Endothelial cell of umbilical vein (primary cell): ENCODE data around the gene JARID2.

ENCODE experiments used
- CTCF ChIP-seq, 2 donors: IDR thresholded peaks; 1 replicate in 1 of 2; 2 replicates in 1 of 2; pipeline ENCODE4 v1.5.1; 2011; ENCODE audit warnings: low read length in 2 of 2, mild to moderate bottlenecking in 2 of 2, moderate library complexity in 2 of 2, control low read depth in 1 of 2, inconsistent platforms in 1 of 2, low read depth in 1 of 2; ENCODE audit not compliant: insufficient read depth in 1 of 2; ENCODE audit errors: extremely low read depth in 1 of 2
- MAX ChIP-seq: IDR thresholded peaks from 2 replicates; pipeline ENCODE4 v1.6.1; 2011; ENCODE audit not compliant: insufficient read depth, insufficient read length
- POLR2A ChIP-seq: IDR thresholded peaks from 2 replicates; pipeline ENCODE4 v1.6.1; 2012; ENCODE audit warnings: low read depth, mild to moderate bottlenecking, control low read depth, low read length

- TF ChIP-seq MAX = no peak
- TF ChIP-seq CTCF (IDR thresholded peaks at IDR 0.05; ENCODE audit: extremely low read depth in 1 of 2, insufficient read depth in 1 of 2, low read depth in 1 of 2, low read length in 2 of 2) = no peak
- no peak for TF ChIP-seq POLR2A
Measured at GRCh38 chr6:15364401-15365037, 118.7 kb downstream of the JARID2 start.
